ENCODE measurements around the gene CTSD.
A peak's percentile ranks its signal among the peaks of the same experiment; 100 is the strongest.

CTSD gene

DNA sequence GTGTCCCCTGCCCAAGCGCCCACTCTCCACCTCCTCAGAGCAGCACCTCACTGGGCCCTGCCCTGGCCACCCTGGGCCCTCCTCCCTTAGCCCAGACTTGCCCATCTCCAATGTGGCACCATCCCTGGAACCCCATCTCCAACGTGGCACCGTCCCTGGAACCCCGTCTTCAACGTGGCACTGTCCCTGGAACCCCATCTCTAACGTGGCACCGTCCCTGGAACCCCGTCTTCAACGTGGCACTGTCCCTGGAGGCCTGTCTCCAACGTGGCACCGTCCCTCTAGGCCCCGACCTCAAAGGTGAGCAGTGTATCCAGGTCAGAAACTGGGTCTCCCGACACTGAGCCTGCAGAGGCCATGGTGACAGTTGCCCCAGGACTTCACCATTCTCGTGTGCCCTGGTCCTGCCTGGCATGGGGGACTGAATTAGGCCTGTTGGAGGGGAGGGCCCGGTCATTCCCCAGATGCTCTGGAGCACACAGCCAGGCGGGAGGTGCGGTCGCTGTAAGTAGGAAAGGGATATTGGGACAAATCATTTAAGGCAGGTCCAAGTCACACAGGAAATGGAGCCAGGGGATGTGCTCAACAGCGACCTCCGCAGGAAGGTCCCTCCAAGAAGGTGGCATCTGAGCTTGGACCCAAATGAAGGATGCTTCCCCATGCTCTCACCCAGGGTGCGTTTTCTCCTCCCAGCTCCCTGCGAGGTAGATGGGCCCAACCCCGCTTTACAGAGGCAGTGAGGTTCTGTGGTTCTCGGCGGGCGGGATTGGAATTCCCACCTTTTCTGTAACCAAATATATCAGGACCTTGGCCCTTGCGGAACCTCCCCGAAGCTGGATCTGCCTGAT is 2.4 kb upstream of the CTSD start:
- no peaks in the 10 kb centered on the region for H3K27me3 Mint-ChIP-seq
- no peaks in the 10 kb centered on the region for H3K9me3 Mint-ChIP-seq
- H3K36me3 Mint-ChIP-seq, result no peaks in the 10 kb centered on the region
- H3K4me1 Mint-ChIP-seq, result peaks cover 16% of the 10 kb centered on the region
- H3K27ac Mint-ChIP-seq, result no peak overlapping the region
- no peak overlapping the region for H3K4me3 Mint-ChIP-seq

DNA sequence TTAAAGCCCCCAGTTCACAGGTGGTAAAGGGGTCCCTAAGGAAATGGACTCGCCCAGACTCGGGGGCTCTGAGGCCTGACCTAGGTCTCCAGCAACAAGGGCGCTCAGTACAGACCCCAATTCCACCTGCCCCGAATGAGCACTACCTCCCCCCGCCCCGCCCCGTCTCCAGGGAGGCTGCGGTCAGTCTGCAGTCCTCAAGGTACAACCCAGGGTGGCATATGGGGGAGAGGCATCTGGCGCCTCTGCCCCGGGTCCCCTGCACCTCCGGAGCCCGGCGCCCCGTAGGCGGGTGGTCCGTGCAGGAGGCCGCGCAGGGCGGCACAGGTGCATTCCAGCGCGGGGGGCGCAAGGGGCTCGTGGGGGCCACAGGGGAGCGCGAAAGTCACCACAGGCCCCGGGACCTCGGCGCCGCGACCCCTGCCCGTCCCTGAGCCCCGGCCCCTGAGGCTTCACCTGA is 361 bp downstream of the CTSD start:
- no peaks in the 10 kb centered on the region for H3K36me3 Mint-ChIP-seq
- H3K4me3 Mint-ChIP-seq, result peak overlapping the region; percentile 70
- no peaks in the 10 kb centered on the region for H3K9me3 Mint-ChIP-seq
- peak overlapping the region; percentile 4 for H3K27ac Mint-ChIP-seq
- H3K27me3 Mint-ChIP-seq, result no peaks in the 10 kb centered on the region
- peaks cover 33% of the 10 kb centered on the region for H3K4me1 Mint-ChIP-seq

DNA sequence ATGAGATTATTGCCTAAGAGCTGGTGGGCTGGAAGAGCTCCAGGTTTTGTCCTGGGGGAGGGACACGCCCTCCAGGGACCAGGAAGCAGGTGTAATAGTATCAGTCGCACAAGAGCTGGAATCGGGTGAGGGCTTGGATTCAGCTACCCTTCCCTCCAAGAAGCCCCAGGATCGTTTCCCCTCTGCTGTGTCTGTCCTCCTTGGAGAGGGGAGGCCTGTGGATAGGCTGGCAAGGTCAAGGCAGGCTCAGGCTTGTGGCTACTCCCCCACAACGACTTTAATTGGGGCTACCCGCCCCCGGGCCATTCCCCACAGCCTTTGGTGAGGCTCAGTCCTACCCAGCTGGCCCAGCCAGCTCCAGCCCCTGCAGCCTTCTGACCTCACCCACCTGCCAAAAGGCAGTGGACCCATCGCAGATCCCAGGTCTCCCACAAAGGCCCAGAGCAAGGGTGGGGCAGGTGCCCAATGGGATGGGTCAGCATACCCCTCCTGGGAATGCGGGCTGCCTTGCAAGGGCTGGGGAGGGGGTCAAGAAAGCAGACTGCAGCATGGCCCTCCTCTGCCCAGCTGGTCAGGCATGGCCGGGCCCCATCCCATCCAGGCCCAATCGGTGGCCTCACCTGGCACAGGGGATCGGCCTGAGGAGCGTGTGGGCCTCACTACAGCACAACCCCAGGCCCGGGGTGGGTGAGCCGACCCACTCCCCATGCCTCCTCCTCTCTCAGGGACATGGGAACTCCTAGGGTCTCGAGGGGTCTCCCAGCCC is 1.0 kb downstream of the CTSD start:
- peaks cover 37% of the 10 kb centered on the region for H3K4me1 Mint-ChIP-seq
- H3K27me3 Mint-ChIP-seq, result no peaks in the 10 kb centered on the region
- no peaks in the 10 kb centered on the region for H3K9me3 Mint-ChIP-seq

DNA sequence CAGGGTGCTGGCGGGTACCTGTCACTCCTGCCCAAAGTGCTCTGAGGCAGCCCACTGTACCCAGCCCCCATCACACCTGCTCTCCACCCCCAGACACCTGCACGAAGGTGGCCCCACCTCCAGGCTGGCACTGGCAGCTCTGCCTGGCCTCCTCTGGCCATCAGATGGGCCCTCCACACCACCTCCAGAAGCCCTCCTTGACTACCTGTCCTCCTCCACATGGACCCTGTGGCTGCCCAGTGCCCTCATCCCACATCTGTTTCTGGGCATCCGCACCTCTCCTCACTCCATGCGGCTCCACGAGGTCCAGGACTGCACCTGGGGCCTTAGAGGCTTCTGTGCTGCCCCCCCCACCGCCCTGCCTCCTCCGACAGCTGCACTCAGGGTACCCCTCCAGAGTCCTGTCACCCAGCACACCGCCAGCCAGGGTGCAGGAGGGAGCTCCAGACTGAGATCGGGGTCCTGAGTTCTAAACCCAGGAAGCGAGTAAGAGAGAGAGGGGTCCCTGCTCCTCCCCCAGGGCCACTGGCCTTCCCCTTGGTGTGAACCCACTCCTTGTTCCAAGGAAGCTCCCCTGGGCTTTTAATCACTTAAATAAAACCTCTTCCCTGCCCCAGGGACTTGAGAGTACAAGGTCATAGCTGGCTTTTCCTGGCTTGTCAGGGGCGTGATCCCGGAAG is 1.7 kb downstream of the CTSD start:
- H3K4me1 Mint-ChIP-seq, result peaks cover 45% of the 10 kb centered on the region
- no peaks in the 10 kb centered on the region for H3K36me3 Mint-ChIP-seq
- peak overlapping the region; percentile 55 for H3K27ac Mint-ChIP-seq
- no peaks in the 10 kb centered on the region for H3K27me3 Mint-ChIP-seq
- H3K9me3 Mint-ChIP-seq, result no peaks in the 10 kb centered on the region
- H3K4me3 Mint-ChIP-seq, result peak overlapping the region; percentile 70

More for the DNA sequence above, 1.0 kb downstream of the CTSD start:
- peak overlapping the region; percentile 46 for H3K27ac Mint-ChIP-seq
- H3K36me3 Mint-ChIP-seq, result no peaks in the 10 kb centered on the region
- H3K4me3 Mint-ChIP-seq, result peak overlapping the region; percentile 70

DNA sequence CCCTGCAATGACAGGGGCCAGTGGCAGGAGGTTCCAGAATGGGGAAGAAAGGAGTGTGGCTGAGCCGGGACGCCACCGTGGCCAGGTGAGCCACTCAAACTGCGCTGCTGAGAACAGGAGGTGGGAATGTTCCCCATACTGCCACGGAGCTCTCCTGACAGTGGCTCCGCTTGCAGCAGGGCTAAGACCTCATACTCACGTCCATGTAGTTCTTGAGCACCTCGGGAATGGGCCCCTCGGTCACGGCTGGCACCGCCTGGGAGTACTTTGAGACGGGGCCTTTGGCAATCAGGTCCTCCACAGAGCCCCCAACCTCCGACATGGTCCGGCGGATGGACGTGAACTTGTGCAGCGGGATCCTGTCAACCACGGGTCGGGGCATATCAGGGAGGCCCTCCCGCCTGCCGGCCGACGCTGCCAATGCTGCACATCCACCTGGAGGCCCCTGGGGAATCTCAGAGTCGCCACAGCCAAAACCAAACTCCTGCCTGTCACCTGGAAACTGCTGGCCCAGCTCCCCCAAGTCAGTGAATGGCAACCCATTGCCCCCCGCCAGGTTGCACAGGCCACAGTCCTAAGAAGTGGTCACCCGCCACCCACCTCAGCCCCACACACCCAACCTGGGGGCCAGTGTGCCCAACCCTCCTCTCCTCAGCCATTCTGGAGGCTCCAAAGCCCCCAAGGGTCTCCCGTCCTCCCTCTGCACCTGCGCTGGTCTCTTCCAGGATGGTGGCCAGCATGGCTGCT is 2.4 kb downstream of the CTSD start:
- H3K36me3 Mint-ChIP-seq, result no peaks in the 10 kb centered on the region
- peaks cover 51% of the 10 kb centered on the region for H3K4me1 Mint-ChIP-seq
- no peaks in the 10 kb centered on the region for H3K9me3 Mint-ChIP-seq
- H3K4me3 Mint-ChIP-seq, result peak overlapping the region; percentile 70
- peak overlapping the region; percentile 11 for H3K27ac Mint-ChIP-seq
- no peaks in the 10 kb centered on the region for H3K27me3 Mint-ChIP-seq

DNA sequence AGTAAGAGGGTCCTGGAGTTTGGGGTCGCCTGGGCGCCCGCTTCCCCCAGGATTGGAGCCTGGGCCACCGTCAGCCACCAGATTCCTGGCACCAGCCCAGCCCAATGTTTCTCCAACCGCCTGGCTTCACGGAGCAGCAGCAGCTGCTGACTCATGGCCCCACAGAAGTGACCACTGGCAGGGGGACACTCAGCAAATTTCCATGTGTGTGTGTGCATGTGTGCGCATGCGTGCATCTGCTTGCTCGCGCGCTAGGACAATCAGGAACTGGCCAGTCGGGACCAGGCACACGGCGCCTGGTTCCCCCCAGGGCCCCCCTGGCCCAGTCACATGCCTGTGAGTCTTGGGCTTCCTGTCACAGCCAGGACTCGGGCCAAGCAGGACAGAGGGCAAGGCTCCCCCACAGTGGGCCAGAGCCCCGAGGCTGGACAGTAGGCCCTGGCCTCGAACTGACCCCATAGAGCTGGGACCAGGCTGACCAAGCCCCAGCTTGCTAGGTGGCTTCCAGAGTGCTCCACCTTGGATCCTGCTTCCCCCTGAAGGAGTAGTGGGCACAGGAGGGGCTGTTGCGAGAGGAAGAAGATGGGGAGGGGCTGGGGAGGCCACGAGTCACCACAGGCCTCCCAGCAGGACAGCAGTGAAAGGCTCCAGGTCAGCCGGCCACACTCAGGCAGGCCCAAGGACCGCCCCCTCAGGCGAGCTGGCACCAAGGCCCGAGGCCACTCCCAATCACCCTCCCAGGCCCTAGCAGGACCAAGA is 3.2 kb downstream of the CTSD start:
- Mint-ChIP-seq H3K4me3 (no peak overlapping the region), H3K9me3 (no peaks in the 10 kb centered on the region), H3K27me3 (no peaks in the 10 kb centered on the region), H3K4me1 (peaks cover 58% of the 10 kb centered on the region), H3K36me3 (no peaks in the 10 kb centered on the region), H3K27ac (no peak overlapping the region)

DNA sequence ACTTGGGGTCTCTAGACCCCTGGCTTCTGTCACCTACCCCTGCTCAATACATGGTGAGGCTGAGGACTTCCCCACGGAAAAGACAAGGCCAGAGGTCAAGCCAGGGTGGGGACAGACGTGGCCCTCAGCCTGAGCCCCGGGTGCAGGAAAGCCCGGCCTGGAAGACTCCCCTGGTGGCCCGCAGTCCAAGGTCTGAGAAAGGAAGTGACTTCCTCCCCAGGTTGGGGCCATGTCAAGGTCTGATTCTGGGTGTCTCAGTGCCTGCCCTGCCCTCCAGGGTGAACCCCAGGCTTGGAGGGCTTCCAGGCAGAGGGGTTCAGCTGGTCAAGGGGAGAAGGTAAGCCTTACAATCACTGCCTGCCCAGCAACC is 3.9 kb downstream of the CTSD start:
- H3K4me1 Mint-ChIP-seq, result peaks cover 65% of the 10 kb centered on the region
- H3K27ac Mint-ChIP-seq, result no peak overlapping the region
- H3K4me3 Mint-ChIP-seq, result no peak overlapping the region
- H3K9me3 Mint-ChIP-seq, result no peaks in the 10 kb centered on the region
- H3K27me3 Mint-ChIP-seq, result no peaks in the 10 kb centered on the region
- H3K36me3 Mint-ChIP-seq, result no peaks in the 10 kb centered on the region

DNA sequence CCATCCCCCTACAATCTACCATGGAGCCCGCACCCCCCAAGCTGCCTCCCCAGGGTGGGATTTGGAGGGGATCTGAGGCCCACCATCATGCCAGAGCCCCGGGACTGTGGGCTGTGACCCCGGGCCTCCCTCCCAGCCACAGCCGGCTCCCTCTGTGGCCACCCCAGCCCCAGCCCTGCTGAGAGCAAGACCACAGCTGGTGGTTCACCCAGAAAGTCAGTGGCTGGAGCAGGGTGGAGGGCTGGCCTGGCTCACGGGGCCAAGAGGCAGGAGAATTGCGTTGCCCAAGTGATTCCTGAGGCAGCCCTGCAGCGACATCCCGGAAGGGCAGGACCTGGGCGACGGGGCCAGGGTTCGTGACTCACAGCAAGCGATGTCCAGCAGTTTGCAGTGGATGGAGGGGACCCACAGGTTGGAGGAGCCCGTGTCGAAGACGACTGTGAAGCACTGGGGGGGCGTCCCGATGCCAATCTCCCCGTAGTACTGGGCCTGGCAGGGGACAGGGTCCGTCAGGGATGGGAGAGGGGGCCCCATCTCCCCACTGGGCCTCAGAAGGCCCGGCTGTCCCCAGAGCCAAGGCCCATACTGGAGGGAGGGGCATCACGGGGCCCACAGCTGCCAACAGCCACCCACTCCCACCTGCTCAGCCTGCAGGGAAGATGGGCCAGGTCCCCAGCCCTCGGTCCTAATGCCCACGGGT is 4.4 kb downstream of the CTSD start:
- Mint-ChIP-seq H3K27me3 (no peaks in the 10 kb centered on the region), H3K9me3 (no peaks in the 10 kb centered on the region), H3K4me3 (no peak overlapping the region), H3K27ac (no peak overlapping the region), H3K4me1 (peaks cover 68% of the 10 kb centered on the region), H3K36me3 (no peaks in the 10 kb centered on the region)

DNA sequence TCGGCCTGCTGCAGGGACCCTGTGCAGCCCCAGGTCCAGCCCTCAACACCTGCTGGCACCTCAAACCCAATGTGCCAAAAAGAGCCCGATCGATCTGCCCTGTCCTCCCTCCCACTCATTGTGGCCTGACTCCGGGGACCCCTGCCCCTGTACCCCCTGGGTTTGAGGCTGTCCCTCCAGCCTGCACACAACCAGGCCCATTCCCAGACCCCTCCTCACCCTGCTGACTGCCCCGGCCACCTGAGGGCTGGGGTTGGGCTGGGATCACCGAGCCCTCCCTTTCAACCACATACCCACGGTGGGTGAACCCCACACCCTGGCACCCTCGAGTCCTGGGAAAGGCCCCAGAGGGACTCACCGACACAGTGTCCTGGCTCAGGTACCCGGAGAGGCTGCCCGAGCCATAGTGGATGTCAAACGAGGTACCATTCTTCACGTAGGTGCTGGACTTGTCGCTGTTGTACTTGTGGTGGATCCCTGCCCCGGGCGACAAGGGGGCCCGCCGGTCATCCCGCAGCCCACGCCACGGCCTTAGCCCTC is 5.0 kb downstream of the CTSD start:
- H3K9me3 Mint-ChIP-seq, result no peaks in the 10 kb centered on the region
- H3K27me3 Mint-ChIP-seq, result no peaks in the 10 kb centered on the region
- peak overlapping the region; percentile 68 for H3K4me3 Mint-ChIP-seq
- H3K27ac Mint-ChIP-seq, result peak overlapping the region; percentile 30
- no peaks in the 10 kb centered on the region for H3K36me3 Mint-ChIP-seq
- H3K4me1 Mint-ChIP-seq, result peaks cover 68% of the 10 kb centered on the region

DNA sequence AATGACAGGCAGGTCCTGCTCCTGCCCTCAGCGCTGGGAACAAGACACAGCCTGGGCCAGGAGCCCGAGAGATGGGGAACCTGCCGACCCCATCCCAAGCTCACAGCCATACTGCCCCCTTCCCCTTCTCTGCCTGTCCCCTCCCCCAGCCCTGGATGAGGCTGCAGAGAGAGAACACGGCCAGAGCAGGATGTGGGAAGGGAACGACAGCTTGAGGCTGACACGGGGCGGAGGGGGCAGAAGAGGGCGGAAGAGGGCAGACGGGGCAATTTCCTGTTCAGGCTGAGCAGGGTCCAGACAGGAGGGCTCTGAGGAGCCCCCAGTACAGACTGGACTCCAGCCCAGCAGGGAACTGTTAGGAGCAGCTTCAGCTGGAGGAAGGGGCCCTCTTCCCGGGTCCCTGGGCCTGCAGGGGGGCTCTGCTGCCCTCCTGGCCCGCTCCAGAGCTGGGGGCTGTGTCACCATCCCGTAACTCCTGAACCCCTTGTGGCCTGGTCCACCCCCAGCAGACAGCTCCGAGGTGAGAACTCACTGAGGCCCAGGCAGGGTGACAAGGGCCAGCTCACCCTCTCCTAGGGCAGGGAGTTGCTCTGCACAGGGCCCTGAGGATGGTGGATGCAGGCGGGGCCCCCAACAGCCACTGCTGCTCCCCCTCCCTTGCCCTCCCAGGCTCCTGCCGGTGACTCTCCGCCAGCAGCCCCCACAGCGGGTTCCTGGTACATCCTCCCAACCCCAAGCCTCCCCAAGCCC is 5.7 kb downstream of the CTSD start:
- H3K4me1 Mint-ChIP-seq, result peaks cover 70% of the 10 kb centered on the region

DNA sequence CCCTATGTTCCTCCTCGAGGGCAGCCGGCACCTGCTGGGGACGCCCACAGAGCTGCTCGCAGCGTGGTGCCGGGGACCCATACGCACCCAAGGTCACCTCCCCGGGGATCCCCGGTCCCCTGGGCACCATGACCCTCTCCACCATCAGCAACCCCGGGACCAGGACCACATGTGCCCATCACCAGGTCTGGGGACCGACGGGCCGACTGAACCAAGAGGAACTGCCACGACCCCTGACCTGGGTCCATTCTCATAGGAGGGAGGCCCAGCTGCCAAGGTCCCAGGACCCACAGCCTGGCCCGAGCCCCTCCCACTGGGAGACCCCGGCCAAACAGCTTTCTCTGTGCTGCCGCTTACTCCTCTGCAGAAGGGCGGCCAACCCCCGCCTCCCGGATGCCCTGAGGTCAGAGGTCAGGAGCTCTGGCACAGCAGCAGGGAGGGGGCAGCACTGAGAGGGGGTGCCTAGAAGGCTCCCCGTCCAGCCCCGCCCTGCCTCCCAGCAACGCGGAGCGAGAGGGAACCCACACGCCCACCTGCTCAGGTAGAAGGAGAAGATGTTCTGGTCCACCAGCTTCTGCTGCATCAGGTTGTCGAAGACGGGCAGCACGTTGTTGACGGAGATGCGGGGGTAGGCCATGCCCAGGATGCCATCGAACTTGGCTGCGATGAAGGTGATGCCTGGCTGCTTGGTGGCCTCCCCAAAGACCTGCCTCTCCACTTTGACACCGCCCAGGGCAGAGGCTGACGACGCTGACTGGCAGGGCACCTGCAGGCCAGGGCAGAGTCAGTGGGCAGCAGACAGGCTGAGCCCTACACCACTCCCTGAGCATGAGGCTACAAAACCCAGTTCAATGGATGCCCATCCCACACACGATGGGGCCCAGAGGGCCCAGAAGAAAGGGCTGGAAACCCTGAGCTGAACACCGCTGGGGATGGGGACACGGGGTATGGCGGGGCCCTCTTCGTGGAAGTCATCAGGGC is 6.6 kb downstream of the CTSD start:
- Mint-ChIP-seq H3K4me1 (peaks cover 64% of the 10 kb centered on the region), H3K27me3 (no peaks in the 10 kb centered on the region), H3K9me3 (no peaks in the 10 kb centered on the region), H3K4me3 (peak overlapping the region; percentile 70), H3K27ac (peak overlapping the region; percentile 83), H3K36me3 (peaks cover 2% of the 10 kb centered on the region)

More for the DNA sequence above, 5.7 kb downstream of the CTSD start:
- H3K36me3 Mint-ChIP-seq, result peaks cover 2% of the 10 kb centered on the region
- peak overlapping the region; percentile 70 for H3K4me3 Mint-ChIP-seq
- H3K27ac Mint-ChIP-seq, result peak overlapping the region; percentile 83
- no peaks in the 10 kb centered on the region for H3K27me3 Mint-ChIP-seq
- no peaks in the 10 kb centered on the region for H3K9me3 Mint-ChIP-seq

DNA sequence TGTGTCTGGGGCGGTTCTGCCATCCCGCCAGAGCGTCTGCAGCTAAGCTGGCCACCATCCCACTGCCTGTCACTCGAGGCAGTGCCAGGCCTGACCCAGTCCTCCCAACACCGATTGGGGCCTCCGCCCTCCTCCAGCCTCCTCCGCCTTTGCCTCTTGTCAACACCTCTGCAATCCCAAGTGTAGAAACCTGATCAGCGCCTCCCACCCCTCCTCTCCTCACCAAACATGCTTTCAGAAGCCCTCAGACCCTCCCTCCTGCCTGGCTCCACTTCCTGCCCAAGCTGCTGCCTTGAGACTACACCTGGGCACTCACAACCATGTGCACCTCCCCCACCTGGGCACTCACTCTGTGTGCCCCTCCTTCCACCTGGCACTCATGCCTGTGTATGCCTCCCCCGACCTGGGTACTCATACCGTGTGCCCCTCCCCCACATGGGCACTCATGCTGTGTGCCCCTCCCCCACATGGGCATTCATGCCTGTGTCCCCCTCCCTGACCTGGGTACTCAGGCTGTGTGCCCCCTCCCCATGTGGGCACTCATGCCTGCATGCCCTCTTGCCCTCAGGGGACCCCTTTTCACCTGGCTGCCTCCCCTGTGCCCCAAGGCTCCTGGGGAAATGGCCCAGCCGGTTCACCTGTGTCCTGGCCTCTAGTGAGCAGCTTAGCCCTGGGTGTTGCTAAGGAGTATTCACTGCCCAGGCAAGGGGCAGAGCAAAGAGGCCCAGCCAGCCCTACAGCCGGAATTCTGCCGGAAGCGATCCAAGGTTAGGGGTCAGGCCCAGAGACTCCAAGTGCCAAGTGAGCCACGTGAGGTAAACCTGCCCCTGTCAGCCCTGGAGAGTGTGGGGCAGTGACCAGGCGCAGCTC is 7.8 kb downstream of the CTSD start:
- Mint-ChIP-seq H3K27me3 (no peaks in the 10 kb centered on the region), H3K9me3 (no peaks in the 10 kb centered on the region), H3K27ac (no peak overlapping the region), H3K36me3 (peaks cover 2% of the 10 kb centered on the region), H3K4me1 (peaks cover 61% of the 10 kb centered on the region), H3K4me3 (peak overlapping the region; percentile 71)
